B cell (primary cell): ENCODE measurements around the gene CHAF1A. TPM values are rescaled to one million over a fixed set of nuclear protein-coding genes. Genes with fewer than 3 reads are reported as not detected.

Experiments
- ATAC-seq: fragments of 200-7000 bp; cut with Tn5 transposase; one replicate; pipeline ENCODE4 v1.10.0; 2021; ENCODE audit warnings: low read depth, mild to moderate bottlenecking, moderate number of reproducible peaks, moderate library complexity
- CTCF ChIA-PET: fragments of 350-600 bp; sonication (Branson Sonifier 250); formaldehyde crosslinking; loops from one replicate; lab custom pipeline; 2021; ENCODE audit warnings: antibody characterized with exemption, inconsistent platforms; lab: Charles Lee
- POLR2A ChIA-PET: fragments of 350-600 bp; sonication (Branson Sonifier 250); formaldehyde crosslinking; loops from one replicate; lab custom pipeline; 2021; ENCODE audit warnings: antibody characterized with exemption; lab: Charles Lee
- DNase-seq: peaks from one replicate; pipeline ENCODE4 v3.0.0; 2013
- H2AFZ ChIP-seq: 2 replicates; pipeline ENCODE4 v1.6.1; 2012; ENCODE audit warnings: mild to moderate bottlenecking, low read depth, low read length; ENCODE audit not compliant: insufficient read depth, poor library complexity, severe bottlenecking
- H3K27ac ChIP-seq, 2 donors: 1 replicate in 1 of 2; 2 replicates in 1 of 2; pipeline ENCODE4 v1.5.1; 2012 to 2013; ENCODE audit warnings: low read length in 2 of 2, mild to moderate bottlenecking in 2 of 2, moderate library complexity in 1 of 2
- H3K27me3 ChIP-seq, 4 experiments: fragments of 200-600 bp in 1 of 4; sonication (generic) in 1 of 4; replicated peaks in 1 of 4; 1 replicate in 2 of 4; 2 replicates in 2 of 4; pipeline versions ENCODE4 v1.6.1 to v1.7.0; 2013 to 2016; ENCODE audit warnings: low read length in 3 of 4, mild to moderate bottlenecking in 2 of 4, mixed read lengths in 1 of 4, moderate library complexity in 1 of 4; ENCODE audit not compliant: insufficient read depth in 4 of 4, control insufficient read depth in 3 of 4; ENCODE audit errors: control extremely low read depth in 1 of 4
- H3K36me3 ChIP-seq, 2 experiments: replicated peaks in 1 of 2; 1 replicate in 1 of 2; 2 replicates in 1 of 2; pipeline versions ENCODE4 v1.6.1 to v1.7.1; 2013; ENCODE audit warnings: low read length in 1 of 2; ENCODE audit not compliant: insufficient read depth in 2 of 2, control insufficient read depth in 1 of 2; ENCODE audit errors: control extremely low read depth in 1 of 2, extremely low read depth in 1 of 2
- H3K4me1 ChIP-seq, 2 donors: fragments of 200-600 bp in 1 of 2; sonication (generic) in 1 of 2; 1 replicate in 1 of 2; 2 replicates in 1 of 2; pipeline versions ENCODE4 v1.5.1 to v1.6.1; 2013 to 2017; ENCODE audit warnings: low read length in 2 of 2; ENCODE audit not compliant: control insufficient read depth in 2 of 2, insufficient read depth in 2 of 2
- H3K4me2 ChIP-seq: replicated peaks from 2 replicates; pipeline ENCODE3; 2012; ENCODE audit warnings: mild to moderate bottlenecking, low read depth, low read length; ENCODE audit not compliant: poor library complexity, severe bottlenecking
- H3K4me3 ChIP-seq, 5 experiments: fragments of 200-600 bp in 1 of 5; sonication (generic) in 1 of 5; 1 replicate in 3 of 5; 2 replicates in 2 of 5; pipeline versions ENCODE4 v1.5.1 to v1.7.0; 2011 to 2016; ENCODE audit warnings: low read length in 4 of 5, mild to moderate bottlenecking in 4 of 5, low read depth in 2 of 5, control low read depth in 1 of 5, moderate library complexity in 1 of 5; ENCODE audit not compliant: insufficient read depth in 1 of 5; ENCODE audit errors: control extremely low read depth in 1 of 5, extremely low read depth in 1 of 5
- H3K79me2 ChIP-seq: fragments of 200-600 bp; sonication (generic); one replicate; pipeline ENCODE4 v1.6.0; 2016; ENCODE audit warnings: low read length; ENCODE audit not compliant: control insufficient read depth, insufficient read depth
- H3K9ac ChIP-seq: fragments of 200-600 bp; sonication (generic); 2 replicates; pipeline ENCODE4 v1.6.1; 2017; ENCODE audit warnings: mild to moderate bottlenecking, low read length, moderate library complexity
- H3K9me3 ChIP-seq, 3 donors: one replicate each; pipeline versions ENCODE4 v1.6.1 to v1.7.1; 2013; ENCODE audit warnings: low read length in 2 of 3; ENCODE audit not compliant: control insufficient read depth in 2 of 3, insufficient read depth in 1 of 3; ENCODE audit errors: control extremely low read depth in 1 of 3
- H4K20me1 ChIP-seq: 2 replicates; pipeline ENCODE4 v1.6.0; 2012; ENCODE audit warnings: mild to moderate bottlenecking, low read length; ENCODE audit not compliant: insufficient read depth, control insufficient read depth, poor library complexity, severe bottlenecking
- H3K27ac Mint-ChIP-seq: one replicate; pipeline ENCODE4 v1.8.0; 2021; ENCODE audit warnings: mixed read lengths
- H3K27me3 Mint-ChIP-seq: one replicate; pipeline ENCODE4 v1.8.0; 2021; ENCODE audit warnings: mixed read lengths
- H3K4me1 Mint-ChIP-seq: one replicate; pipeline ENCODE4 v1.8.0; 2021; ENCODE audit warnings: mixed read lengths
- H3K4me3 Mint-ChIP-seq: one replicate; pipeline ENCODE4 v1.8.0; 2021; ENCODE audit warnings: mixed read lengths
- H3K9me3 Mint-ChIP-seq: one replicate; pipeline ENCODE4 v1.8.0; 2022; ENCODE audit warnings: mixed read lengths; ENCODE audit not compliant: insufficient read depth
- CTCF ChIP-seq: fragments of 200-600 bp; IDR thresholded peaks from one replicate; pipeline ENCODE4 v1.8.0; 2022; ENCODE audit warnings: antibody characterized with exemption, mild to moderate bottlenecking
- EZH2 ChIP-seq: IDR thresholded peaks from 2 replicates; pipeline ENCODE4 v1.6.1; 2012; ENCODE audit warnings: borderline replicate concordance, low read depth, mild to moderate bottlenecking, moderate library complexity, low read length; ENCODE audit not compliant: insufficient read depth, poor library complexity, severe bottlenecking
- WGBS: methylation state at CpG from one replicate; pipeline ENCODE4 v1.1.5; 2013; ENCODE audit warnings: missing lambda C conversion rate; ENCODE audit not compliant: insufficient coverage; 5-methylcytosine and 5-hydroxymethylcytosine counted together
- intact Hi-C: fragments of 100-400 bp; cut with micrococcal nuclease; formaldehyde crosslinking; loops from one replicate; pipeline ENCODE4 v1.10.0; 2022
- polyA plus RNA-seq: library from polyadenylated mRNA; depleted of rRNA; stranded (reverse); fragments of >200 nt; gene quantifications from 2 replicates; pipeline ENCODE4 v1.2.3, GENCODE V29; 2012
- total RNA-seq, 2 donors: library from RNA; stranded (reverse); fragments of 120-200 nt in 1 of 2; gene quantifications; 1 replicate in 1 of 2; 2 replicates in 1 of 2; pipeline versions ENCODE4 v1.2.3 to v1.2.4, GENCODE V29; 2013 to 2022

CHAF1A gene
- total and polyA plus RNA-seq, 2 donors (not counting 1 experiment from before 2014, with no cell fraction given), result 15.1 to 19.7 TPM

GRCh38 chr19:4439243-4439642 is 36.8 kb downstream of the CHAF1A start:
- H3K27ac ChIP-seq, result no peak overlapping the region
- H3K4me3 Mint-ChIP-seq, result no peak overlapping the region
- DNase-seq, result no peak
- no peak overlapping the region for H3K4me2 ChIP-seq
- no peak for ATAC-seq
- H2AFZ ChIP-seq, result no peak overlapping the region
- 97% methylated on average over 12 of the region's 12 CpGs for WGBS
- no peak overlapping the region for H3K4me3 ChIP-seq
- H3K27ac Mint-ChIP-seq, result no peak overlapping the region
- intact Hi-C loops, result no loop called here
- H4K20me1 ChIP-seq, result no peaks in the 10 kb centered on the region
- POLR2A ChIA-PET, result interaction anchor here (0.7 kb wide), 1 partner anchor 197 kb away, joined by 4 read pairs; no protein-coding TSS in a partner anchor
- H3K9ac ChIP-seq, result no peak overlapping the region
- CTCF ChIA-PET, result no interaction called here
- H3K4me1 ChIP-seq, result peaks cover 8 to 13% of the 10 kb centered on the region in 2 donors
- TF ChIP-seq CTCF (no peak), EZH2 (no peak)
- H3K4me1 Mint-ChIP-seq, result peaks cover 17% of the 10 kb centered on the region
- peaks cover 0 to 3% of the 10 kb centered on the region in 2 experiments for H3K36me3 ChIP-seq
- H3K9me3 ChIP-seq, result no peaks in the 10 kb centered on the region
- peaks cover 4% of the 10 kb centered on the region for H3K79me2 ChIP-seq
- no peaks in the 10 kb centered on the region for H3K27me3 ChIP-seq
- H3K27me3 Mint-ChIP-seq, result no peaks in the 10 kb centered on the region
- H3K9me3 Mint-ChIP-seq, result no peaks in the 10 kb centered on the region

GRCh38 chr19:4441994-4442818 is 39.8 kb downstream of the CHAF1A start:
- Mint-ChIP-seq H3K9me3 (no peaks in the 10 kb centered on the region), H3K27ac (peak overlapping the region; percentile 82), H3K4me1 (peaks cover 14% of the 10 kb centered on the region), H3K4me3 (peak overlapping the region; percentile 70), H3K27me3 (no peaks in the 10 kb centered on the region)
- CTCF ChIA-PET, result no interaction called here
- TF ChIP-seq EZH2, result no peak
- TF ChIP-seq CTCF, result no peak
- Histone ChIP-seq H3K27ac (peak overlapping the region; percentile 7 to 60), H4K20me1 (no peaks in the 10 kb centered on the region), H2AFZ (peak overlapping the region; percentile 10), H3K9me3 (no peaks in the 10 kb centered on the region), H3K4me2 (peak overlapping the region; percentile 48), H3K4me1 (peaks cover 8 to 13% of the 10 kb centered on the region in 2 donors), H3K27me3 (no peaks in the 10 kb centered on the region), H3K9ac (no peak overlapping the region), H3K4me3 (peak overlapping the region in 1 of 5 experiments; percentile 26), H3K36me3 (peaks cover 0 to 30% of the 10 kb centered on the region in 2 experiments), H3K79me2 (peaks cover 4% of the 10 kb centered on the region)
- DNase-seq (peak; percentile 41), ATAC-seq (peak; percentile 49)
- intact Hi-C loops, result no loop called here
- WGBS, result 74% methylated on average over 21 of the region's 22 CpGs
- POLR2A ChIA-PET, result no interaction called here
